OCI-LY3 (cell line): Measurements from ENCODE around the gene OSBPL8.

Experiments used
- H2AFZ ChIP-seq: fragments of 200-600, 300-600 bp; shearing (Covaris generic); 2 replicates; pipeline ENCODE4 v1.6.0; 2014; ENCODE audit warnings: antibody characterized with exemption, low read depth, low read length
- H3K27ac ChIP-seq: fragments of 200-600, 300-600 bp; sonication (generic); 2 replicates; pipeline ENCODE4 v1.5.1; 2014; ENCODE audit warnings: mild to moderate bottlenecking, low read length, moderate library complexity, mixed read lengths
- H3K27me3 ChIP-seq: fragments of 200-600, 300-600 bp; sonication (generic); 2 replicates; pipeline ENCODE4 v1.6.1; 2014; ENCODE audit warnings: low read depth, low read length, mixed read lengths
- H3K36me3 ChIP-seq: fragments of 200-600, 300-600 bp; sonication (generic); replicated peaks from 2 replicates; pipeline ENCODE3; 2014; ENCODE audit warnings: low read depth, low read length, mixed read lengths
- H3K4me1 ChIP-seq: fragments of 300-600, 200-600 bp; sonication (generic); 2 replicates; pipeline ENCODE4 v1.6.1; 2014; ENCODE audit warnings: low read length, mixed read lengths
- H3K4me2 ChIP-seq: fragments of 200-600, 300-600 bp; sonication (generic); 2 replicates; pipeline ENCODE4 v1.6.1; 2014; ENCODE audit warnings: low read length, mixed read lengths
- H3K4me3 ChIP-seq: fragments of 300-600, 200-600 bp; sonication (generic); 2 replicates; pipeline ENCODE4 v1.5.1; 2014; ENCODE audit warnings: antibody characterized with exemption, mild to moderate bottlenecking, low read length, moderate library complexity
- H3K79me2 ChIP-seq: fragments of 300-600, 200-600 bp; shearing (Covaris generic); 2 replicates; pipeline ENCODE4 v1.6.1; 2014; ENCODE audit warnings: mild to moderate bottlenecking, low read length, mixed read lengths
- H3K9ac ChIP-seq: fragments of 300-600, 200-600 bp; shearing (Covaris generic); 2 replicates; pipeline ENCODE4 v1.6.0; 2014; ENCODE audit warnings: mild to moderate bottlenecking, low read length, moderate library complexity
- H3K9me3 ChIP-seq: fragments of 200-600, 300-600 bp; shearing (Covaris generic); 2 replicates; pipeline ENCODE4 v1.6.1; 2014; ENCODE audit warnings: low read length, mixed read lengths; ENCODE audit not compliant: insufficient read depth
- H4K20me1 ChIP-seq: fragments of 200-600, 300-600 bp; sonication (generic); 2 replicates; pipeline ENCODE4 v1.6.1; 2016; ENCODE audit warnings: low read length, mixed read lengths; ENCODE audit not compliant: insufficient read depth
- EZH2phosphoT487 ChIP-seq: fragments of 200-600 bp; shearing (Covaris generic); IDR thresholded peaks from 2 replicates; pipeline ENCODE4 v1.6.1; 2018; ENCODE audit warnings: antibody characterized with exemption, mixed run types, low read depth
- TF ChIP-seq, protein P1 (sequence below): fragments of 200-600, 300-600 bp; sonication (generic); IDR thresholded peaks from 2 replicates; pipeline ENCODE4 v1.5.1; 2014; ENCODE audit warnings: antibody characterized with exemption, low read length, low read depth

OSBPL8 gene

DNA sequence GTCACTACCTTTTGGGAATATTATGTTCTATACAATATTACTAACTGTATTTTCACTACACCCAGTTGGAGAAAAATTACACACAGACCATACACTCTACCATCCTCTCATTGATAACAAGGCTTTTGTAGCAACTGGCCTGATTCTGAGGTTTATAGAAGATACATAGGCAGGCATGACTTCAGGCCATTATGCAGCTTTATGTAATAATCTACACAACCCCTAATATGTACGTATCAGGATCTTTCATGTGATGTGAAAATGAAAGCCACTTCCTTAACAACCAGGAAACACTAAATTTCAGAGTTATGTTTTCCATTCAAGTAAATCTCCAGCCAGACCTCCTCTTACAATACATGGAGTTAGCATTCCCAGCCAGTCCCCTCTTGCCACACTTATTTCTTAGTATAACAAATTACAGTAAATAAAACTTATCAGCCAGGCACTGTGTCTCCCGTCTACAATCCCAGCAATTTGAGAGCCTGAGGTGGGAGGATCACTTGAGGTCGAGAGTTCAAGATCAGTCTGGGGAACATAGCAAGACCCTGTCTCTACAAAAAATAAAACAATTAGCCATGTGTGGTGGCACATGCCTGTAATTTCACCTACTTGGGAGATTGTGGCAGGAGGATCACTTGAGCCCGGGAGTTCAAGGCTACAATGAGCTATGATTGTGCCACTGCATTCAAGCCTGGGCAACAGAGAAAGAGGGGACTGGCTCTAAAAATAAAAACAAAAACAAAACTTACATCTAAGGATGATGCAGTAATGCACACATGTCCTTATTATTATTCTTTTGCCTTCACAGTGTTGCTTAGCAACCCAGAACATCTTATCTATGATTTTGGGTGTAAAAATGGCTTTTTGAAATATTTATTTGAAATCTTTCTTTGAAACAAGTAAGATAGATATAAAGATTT, 10.4 kb upstream of the OSBPL8 start:
- H3K4me2 ChIP-seq = peak overlapping the region; percentile 3; the same call in 1 of the 2 replicates
- no peak for TF ChIP-seq EZH2phosphoT487
- TF ChIP-seq, protein P1, sequence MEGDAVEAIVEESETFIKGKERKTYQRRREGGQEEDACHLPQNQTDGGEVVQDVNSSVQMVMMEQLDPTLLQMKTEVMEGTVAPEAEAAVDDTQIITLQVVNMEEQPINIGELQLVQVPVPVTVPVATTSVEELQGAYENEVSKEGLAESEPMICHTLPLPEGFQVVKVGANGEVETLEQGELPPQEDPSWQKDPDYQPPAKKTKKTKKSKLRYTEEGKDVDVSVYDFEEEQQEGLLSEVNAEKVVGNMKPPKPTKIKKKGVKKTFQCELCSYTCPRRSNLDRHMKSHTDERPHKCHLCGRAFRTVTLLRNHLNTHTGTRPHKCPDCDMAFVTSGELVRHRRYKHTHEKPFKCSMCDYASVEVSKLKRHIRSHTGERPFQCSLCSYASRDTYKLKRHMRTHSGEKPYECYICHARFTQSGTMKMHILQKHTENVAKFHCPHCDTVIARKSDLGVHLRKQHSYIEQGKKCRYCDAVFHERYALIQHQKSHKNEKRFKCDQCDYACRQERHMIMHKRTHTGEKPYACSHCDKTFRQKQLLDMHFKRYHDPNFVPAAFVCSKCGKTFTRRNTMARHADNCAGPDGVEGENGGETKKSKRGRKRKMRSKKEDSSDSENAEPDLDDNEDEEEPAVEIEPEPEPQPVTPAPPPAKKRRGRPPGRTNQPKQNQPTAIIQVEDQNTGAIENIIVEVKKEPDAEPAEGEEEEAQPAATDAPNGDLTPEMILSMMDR = no peak

GRCh38 chr12:76568888-76569551, 9.4 kb upstream of the OSBPL8 start:
- Histone ChIP-seq H3K79me2 (no peaks in the 10 kb centered on the region), H3K36me3 (no peaks in the 10 kb centered on the region), H3K4me1 (peaks cover 4% of the 10 kb centered on the region; the same call in 1 of the 2 replicates), H3K9me3 (no peaks in the 10 kb centered on the region), H2AFZ (no peak overlapping the region), H4K20me1 (no peaks in the 10 kb centered on the region), H3K4me2 (no peak overlapping the region), H3K27ac (no peak overlapping the region), H3K9ac (no peak overlapping the region), H3K27me3 (no peaks in the 10 kb centered on the region), H3K4me3 (no peak overlapping the region)
- TF ChIP-seq, protein P1 = no peak
- TF ChIP-seq EZH2phosphoT487 = no peak

More for the DNA sequence above, 10.4 kb upstream of the OSBPL8 start:
- Histone ChIP-seq H3K27me3 (no peaks in the 10 kb centered on the region), H3K79me2 (no peaks in the 10 kb centered on the region), H3K9ac (no peak overlapping the region), H3K4me3 (no peak overlapping the region), H3K9me3 (no peaks in the 10 kb centered on the region), H3K36me3 (no peaks in the 10 kb centered on the region), H2AFZ (0 out of 2 replicates have a peak overlapping the region, but pooled peaks have one; percentile 13), H3K27ac (no peak overlapping the region), H4K20me1 (no peaks in the 10 kb centered on the region), H3K4me1 (peaks cover 4% of the 10 kb centered on the region; the same call in 1 of the 2 replicates)

DNA sequence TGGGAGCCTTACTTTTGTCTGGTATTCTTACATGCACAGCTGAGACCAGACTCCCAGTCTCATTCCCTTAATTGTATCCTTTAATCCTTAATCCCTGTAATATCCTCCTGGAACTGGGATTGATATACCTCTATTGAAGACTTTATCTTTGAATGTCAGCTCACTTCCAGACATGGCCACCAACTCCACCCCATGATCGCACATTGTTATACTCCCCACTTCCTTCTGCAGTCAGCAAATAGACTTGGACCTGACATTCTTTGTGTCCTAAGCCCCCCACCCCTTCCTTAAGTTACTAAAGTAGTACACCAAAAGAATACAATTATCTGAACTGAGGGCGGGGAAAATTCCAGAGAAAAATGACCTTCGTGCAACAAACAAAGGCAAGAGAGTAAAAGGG, 8.6 kb upstream of the OSBPL8 start:
- Histone ChIP-seq H3K36me3 (no peaks in the 10 kb centered on the region), H3K27me3 (no peaks in the 10 kb centered on the region), H3K27ac (no peak overlapping the region)

More for the DNA sequence above, 8.6 kb upstream of the OSBPL8 start:
- Histone ChIP-seq H3K9ac (no peak overlapping the region), H3K4me3 (no peak overlapping the region), H2AFZ (no peak overlapping the region), H3K9me3 (no peaks in the 10 kb centered on the region), H4K20me1 (no peaks in the 10 kb centered on the region), H3K79me2 (no peaks in the 10 kb centered on the region), H3K4me1 (peaks cover 4% of the 10 kb centered on the region; the same call in 1 of the 2 replicates), H3K4me2 (no peak overlapping the region)
- TF ChIP-seq, protein P1 = no peak
